B cell (primary cell): ENCODE measurements around the gene TRAF3. TPM values are rescaled to one million over a fixed set of nuclear protein-coding genes. Genes with fewer than 3 reads are reported as not detected.

ENCODE experiments used
- ATAC-seq: fragments of 200-7000 bp; cut with Tn5 transposase; one replicate; pipeline ENCODE4 v1.10.0; 2021; ENCODE audit warnings: low read depth, mild to moderate bottlenecking, moderate number of reproducible peaks, moderate library complexity
- CTCF ChIA-PET: fragments of 350-600 bp; sonication (Branson Sonifier 250); formaldehyde crosslinking; loops from one replicate; lab custom pipeline; 2021; ENCODE audit warnings: antibody characterized with exemption, inconsistent platforms; lab: Charles Lee
- POLR2A ChIA-PET: fragments of 350-600 bp; sonication (Branson Sonifier 250); formaldehyde crosslinking; loops from one replicate; lab custom pipeline; 2021; ENCODE audit warnings: antibody characterized with exemption; lab: Charles Lee
- DNase-seq: peaks from one replicate; pipeline ENCODE4 v3.0.0; 2013
- H2AFZ ChIP-seq: 2 replicates; pipeline ENCODE4 v1.6.1; 2012; ENCODE audit warnings: mild to moderate bottlenecking, low read depth, low read length; ENCODE audit not compliant: insufficient read depth, poor library complexity, severe bottlenecking
- H3K27ac ChIP-seq, 2 donors: 1 replicate in 1 of 2; 2 replicates in 1 of 2; pipeline ENCODE4 v1.5.1; 2012 to 2013; ENCODE audit warnings: low read length in 2 of 2, mild to moderate bottlenecking in 2 of 2, moderate library complexity in 1 of 2
- H3K27me3 ChIP-seq, 4 experiments: fragments of 200-600 bp in 1 of 4; sonication (generic) in 1 of 4; replicated peaks in 1 of 4; 1 replicate in 2 of 4; 2 replicates in 2 of 4; pipeline versions ENCODE4 v1.6.1 to v1.7.0; 2013 to 2016; ENCODE audit warnings: low read length in 3 of 4, mild to moderate bottlenecking in 2 of 4, mixed read lengths in 1 of 4, moderate library complexity in 1 of 4; ENCODE audit not compliant: insufficient read depth in 4 of 4, control insufficient read depth in 3 of 4; ENCODE audit errors: control extremely low read depth in 1 of 4
- H3K36me3 ChIP-seq, 2 experiments: replicated peaks in 1 of 2; 1 replicate in 1 of 2; 2 replicates in 1 of 2; pipeline versions ENCODE4 v1.6.1 to v1.7.1; 2013; ENCODE audit warnings: low read length in 1 of 2; ENCODE audit not compliant: insufficient read depth in 2 of 2, control insufficient read depth in 1 of 2; ENCODE audit errors: control extremely low read depth in 1 of 2, extremely low read depth in 1 of 2
- H3K4me1 ChIP-seq, 2 donors: fragments of 200-600 bp in 1 of 2; sonication (generic) in 1 of 2; 1 replicate in 1 of 2; 2 replicates in 1 of 2; pipeline versions ENCODE4 v1.5.1 to v1.6.1; 2013 to 2017; ENCODE audit warnings: low read length in 2 of 2; ENCODE audit not compliant: control insufficient read depth in 2 of 2, insufficient read depth in 2 of 2
- H3K4me2 ChIP-seq: replicated peaks from 2 replicates; pipeline ENCODE3; 2012; ENCODE audit warnings: mild to moderate bottlenecking, low read depth, low read length; ENCODE audit not compliant: poor library complexity, severe bottlenecking
- H3K4me3 ChIP-seq, 5 experiments: fragments of 200-600 bp in 1 of 5; sonication (generic) in 1 of 5; 1 replicate in 3 of 5; 2 replicates in 2 of 5; pipeline versions ENCODE4 v1.5.1 to v1.7.0; 2011 to 2016; ENCODE audit warnings: low read length in 4 of 5, mild to moderate bottlenecking in 4 of 5, low read depth in 2 of 5, control low read depth in 1 of 5, moderate library complexity in 1 of 5; ENCODE audit not compliant: insufficient read depth in 1 of 5; ENCODE audit errors: control extremely low read depth in 1 of 5, extremely low read depth in 1 of 5
- H3K79me2 ChIP-seq: fragments of 200-600 bp; sonication (generic); one replicate; pipeline ENCODE4 v1.6.0; 2016; ENCODE audit warnings: low read length; ENCODE audit not compliant: control insufficient read depth, insufficient read depth
- H3K9ac ChIP-seq: fragments of 200-600 bp; sonication (generic); 2 replicates; pipeline ENCODE4 v1.6.1; 2017; ENCODE audit warnings: mild to moderate bottlenecking, low read length, moderate library complexity
- H3K9me3 ChIP-seq, 3 donors: one replicate each; pipeline versions ENCODE4 v1.6.1 to v1.7.1; 2013; ENCODE audit warnings: low read length in 2 of 3; ENCODE audit not compliant: control insufficient read depth in 2 of 3, insufficient read depth in 1 of 3; ENCODE audit errors: control extremely low read depth in 1 of 3
- H4K20me1 ChIP-seq: 2 replicates; pipeline ENCODE4 v1.6.0; 2012; ENCODE audit warnings: mild to moderate bottlenecking, low read length; ENCODE audit not compliant: insufficient read depth, control insufficient read depth, poor library complexity, severe bottlenecking
- H3K27ac Mint-ChIP-seq: one replicate; pipeline ENCODE4 v1.8.0; 2021; ENCODE audit warnings: mixed read lengths
- H3K27me3 Mint-ChIP-seq: one replicate; pipeline ENCODE4 v1.8.0; 2021; ENCODE audit warnings: mixed read lengths
- H3K4me1 Mint-ChIP-seq: one replicate; pipeline ENCODE4 v1.8.0; 2021; ENCODE audit warnings: mixed read lengths
- H3K4me3 Mint-ChIP-seq: one replicate; pipeline ENCODE4 v1.8.0; 2021; ENCODE audit warnings: mixed read lengths
- H3K9me3 Mint-ChIP-seq: one replicate; pipeline ENCODE4 v1.8.0; 2022; ENCODE audit warnings: mixed read lengths; ENCODE audit not compliant: insufficient read depth
- CTCF ChIP-seq: fragments of 200-600 bp; IDR thresholded peaks from one replicate; pipeline ENCODE4 v1.8.0; 2022; ENCODE audit warnings: antibody characterized with exemption, mild to moderate bottlenecking
- EZH2 ChIP-seq: IDR thresholded peaks from 2 replicates; pipeline ENCODE4 v1.6.1; 2012; ENCODE audit warnings: borderline replicate concordance, low read depth, mild to moderate bottlenecking, moderate library complexity, low read length; ENCODE audit not compliant: insufficient read depth, poor library complexity, severe bottlenecking
- WGBS: methylation state at CpG from one replicate; pipeline ENCODE4 v1.1.5; 2013; ENCODE audit warnings: missing lambda C conversion rate; ENCODE audit not compliant: insufficient coverage; 5-methylcytosine and 5-hydroxymethylcytosine counted together
- intact Hi-C: fragments of 100-400 bp; cut with micrococcal nuclease; formaldehyde crosslinking; loops from one replicate; pipeline ENCODE4 v1.10.0; 2022
- polyA plus RNA-seq: library from polyadenylated mRNA; depleted of rRNA; stranded (reverse); fragments of >200 nt; gene quantifications from 2 replicates; pipeline ENCODE4 v1.2.3, GENCODE V29; 2012
- total RNA-seq, 2 donors: library from RNA; stranded (reverse); fragments of 120-200 nt in 1 of 2; gene quantifications; 1 replicate in 1 of 2; 2 replicates in 1 of 2; pipeline versions ENCODE4 v1.2.3 to v1.2.4, GENCODE V29; 2013 to 2022

The TRAF3 gene
- total and polyA plus RNA-seq, 2 donors (not counting 1 experiment from before 2014, with no cell fraction given), result 42.8 to 89.8 TPM

GRCh38 chr14:102817942-102818940 lies 41.0 kb downstream of the TRAF3 start:
- CTCF ChIA-PET, result interaction anchor here (1.0 to 2.1 kb wide), 7 partner anchors 20 to 123 kb away, joined by 3 to 6 read pairs (median 4); no protein-coding TSS in a partner anchor

More at GRCh38 chr14:102817942-102818940, 41.0 kb downstream of the TRAF3 start:
- Histone ChIP-seq H3K27ac (peak overlapping the region; percentile 4 to 32), H3K9me3 (no peaks in the 10 kb centered on the region), H4K20me1 (peaks cover 92% of the 10 kb centered on the region), H2AFZ (no peak overlapping the region), H3K4me2 (peak overlapping the region; percentile 16), H3K9ac (no peak overlapping the region), H3K79me2 (peaks cover 99% of the 10 kb centered on the region), H3K36me3 (peaks cover 2 to 23% of the 10 kb centered on the region in 2 experiments), H3K4me3 (no peak overlapping the region), H3K4me1 (peaks cover 33 to 51% of the 10 kb centered on the region in 2 donors), H3K27me3 (no peaks in the 10 kb centered on the region)
- no peaks in the 10 kb centered on the region for H3K9me3 Mint-ChIP-seq
- WGBS, result 81% methylated on average over 3 of the region's 10 CpGs
- no peaks in the 10 kb centered on the region for H3K27me3 Mint-ChIP-seq
- ATAC-seq, result no peak
- intact Hi-C loops, result no loop called here
- H3K27ac Mint-ChIP-seq, result peak overlapping the region; percentile 57
- TF ChIP-seq EZH2, result no peak
- TF ChIP-seq CTCF, result no peak
- peak overlapping the region; percentile 52 for H3K4me3 Mint-ChIP-seq
- POLR2A ChIA-PET, result interaction anchor here (0.6 to 1.5 kb wide), 2 partner anchors 9 to 28 kb away, joined by 4 read pairs; no protein-coding TSS in a partner anchor
- no peak for DNase-seq
- peaks cover 78% of the 10 kb centered on the region for H3K4me1 Mint-ChIP-seq
